IMR-90 (cell line): ENCODE data around the gene COX6A1.

Experiments used
- BHLHE40 ChIP-seq: fragments of 150-350 bp; IDR thresholded peaks from 2 replicates; pipeline ENCODE4 v1.6.1; 2016; ENCODE audit warnings: mild to moderate bottlenecking, low read depth, low read length
- CEBPB ChIP-seq: IDR thresholded peaks from 2 replicates; pipeline ENCODE4 v1.6.1; 2012; ENCODE audit warnings: low read depth, low read length, improper control_type of control experiment
- CTCF ChIP-seq: conservative IDR thresholded peaks from 2 replicates; pipeline ENCODE4 v1.5.1; 2012; ENCODE audit warnings: mild to moderate bottlenecking, low read depth, low read length, improper control_type of control experiment
- ELK1 ChIP-seq: fragments of 150-350 bp; IDR thresholded peaks from 2 replicates; pipeline ENCODE4 v1.6.1; 2016; ENCODE audit warnings: low read depth, mild to moderate bottlenecking, low read length, moderate library complexity, borderline replicate concordance
- FOS ChIP-seq: fragments of 150-350 bp; IDR thresholded peaks from 2 replicates; pipeline ENCODE4 v1.6.1; 2016; ENCODE audit warnings: low read depth, low read length
- MAFK ChIP-seq: IDR thresholded peaks from 2 replicates; pipeline ENCODE4 v1.6.1; 2012; ENCODE audit warnings: low read depth, low read length, improper control_type of control experiment
- MAZ ChIP-seq: IDR thresholded peaks from 2 replicates; pipeline ENCODE4 v1.6.1; 2012; ENCODE audit warnings: low read depth, mild to moderate bottlenecking, low read length, improper control_type of control experiment, moderate library complexity, borderline replicate concordance
- NFE2L2 ChIP-seq: fragments of 150-350 bp; IDR thresholded peaks from 2 replicates; pipeline ENCODE4 v1.6.1; 2016; ENCODE audit warnings: low read depth, mild to moderate bottlenecking, low read length
- POLR2A ChIP-seq: IDR thresholded peaks from 2 replicates; pipeline ENCODE4 v1.6.1; 2012; ENCODE audit warnings: mild to moderate bottlenecking, low read depth, low read length
- RAD21 ChIP-seq: IDR thresholded peaks from 2 replicates; pipeline ENCODE4 v1.6.1; 2012; ENCODE audit warnings: low read length, improper control_type of control experiment
- RCOR1 ChIP-seq: IDR thresholded peaks from 2 replicates; pipeline ENCODE4 v1.6.1; 2012; ENCODE audit warnings: mild to moderate bottlenecking, low read length, improper control_type of control experiment; ENCODE audit not compliant: insufficient replicate concordance
- RFX5 ChIP-seq: IDR thresholded peaks from 2 replicates; pipeline ENCODE4 v1.8.0; 2012; ENCODE audit warnings: low read depth, mild to moderate bottlenecking, low read length, moderate library complexity
- SMC3 ChIP-seq: fragments of 150-350 bp; IDR thresholded peaks from 2 replicates; pipeline ENCODE4 v1.6.1; 2016; ENCODE audit warnings: low read depth, mild to moderate bottlenecking, antibody characterized with exemption, low read length, moderate library complexity
- TF ChIP-seq, protein P1 (sequence below): fragments of 150-350 bp; IDR thresholded peaks from 2 replicates; pipeline ENCODE4 v1.6.1; 2017; ENCODE audit warnings: mild to moderate bottlenecking, antibody characterized with exemption, low read length, low read depth

DNA sequence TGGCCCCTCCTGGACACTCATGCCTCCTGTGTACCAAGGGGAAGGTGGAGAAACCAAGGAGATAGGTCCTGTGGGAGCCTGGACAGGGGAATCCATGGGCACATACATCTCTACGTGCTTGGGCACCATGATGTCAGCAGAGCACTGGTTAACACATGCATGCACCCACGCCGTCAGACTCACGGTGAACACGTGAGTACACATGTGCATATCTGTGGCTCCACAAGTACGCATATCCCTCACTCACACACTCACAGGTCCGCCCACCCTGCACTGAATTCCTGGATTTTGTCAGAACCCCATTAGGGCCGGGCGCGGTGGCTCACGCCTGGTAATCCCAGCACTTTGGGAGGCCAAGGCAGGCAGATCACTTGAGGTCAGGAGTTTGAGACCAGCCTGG, 29.1 kb upstream of the COX6A1 start:
- TF ChIP-seq CTCF (no peak), BHLHE40 (no peak), POLR2A (no peak), CEBPB (no peak), NFE2L2 (no peak), SMC3 (no peak), MAZ (no peak), MAFK (no peak), RAD21 (no peak), RCOR1 (no peak), ELK1 (no peak), RFX5 (no peak), FOS (no peak)
- TF ChIP-seq, protein P1, sequence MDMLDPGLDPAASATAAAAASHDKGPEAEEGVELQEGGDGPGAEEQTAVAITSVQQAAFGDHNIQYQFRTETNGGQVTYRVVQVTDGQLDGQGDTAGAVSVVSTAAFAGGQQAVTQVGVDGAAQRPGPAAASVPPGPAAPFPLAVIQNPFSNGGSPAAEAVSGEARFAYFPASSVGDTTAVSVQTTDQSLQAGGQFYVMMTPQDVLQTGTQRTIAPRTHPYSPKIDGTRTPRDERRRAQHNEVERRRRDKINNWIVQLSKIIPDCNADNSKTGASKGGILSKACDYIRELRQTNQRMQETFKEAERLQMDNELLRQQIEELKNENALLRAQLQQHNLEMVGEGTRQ = no peak
